ENCODE measurements around the gene GPC5. TPM values are rescaled to one million over a fixed set of nuclear protein-coding genes. Genes with fewer than 3 reads are reported as not detected.

Gene GPC5
- total and polyA plus RNA-seq, 4 donors = 0.51 to 22.4 (median 2.0) TPM

GRCh38 chr13:91372911-91373310 is 25.5 kb upstream of the GPC5 start:
- 26% methylated on average over 3 of the region's 3 CpGs for WGBS
- Histone ChIP-seq H3K9me3 (ENCODE audit: control insufficient read depth in 4 of 4, low read length in 3 of 4) (no peaks in the 10 kb centered on the region), H3K27me3 (ENCODE audit: control insufficient read depth in 4 of 4, insufficient read depth in 4 of 4, low read length in 3 of 4) (no peaks in the 10 kb centered on the region), H3K4me1 (ENCODE audit: control insufficient read depth in 4 of 4, insufficient read depth in 4 of 4, low read length in 3 of 4) (peaks cover 0 to 28% (median 13%) of the 10 kb centered on the region in 4 donors), H3K27ac (ENCODE audit: low read depth in 1 of 2, low read length in 2 of 2) (peak overlapping the region; percentile 62 to 78), H3K9ac (ENCODE audit: low read depth in 1 of 2, low read length in 2 of 2) (no peak overlapping the region), H3K36me3 (ENCODE audit: control insufficient read depth in 4 of 4, insufficient read depth in 3 of 4, low read depth in 1 of 4, low read length in 3 of 4) (no peaks in the 10 kb centered on the region), H3K4me3 (ENCODE audit: low read depth in 1 of 3, low read length in 3 of 3) (no peak overlapping the region)
- TF ChIP-seq SP1 (IDR thresholded peaks at IDR 0.05) (peak; percentile 98), RXRA (IDR thresholded peaks at IDR 0.05) (peak; percentile 84 to 86), FOXA1 (IDR thresholded peaks at IDR 0.05) (peak; percentile 89), TAF1 (conservative IDR thresholded peaks at IDR 0.05) (peak; percentile 88), FOXA2 (IDR thresholded peaks at IDR 0.05) (peak; percentile 57), MAX (IDR thresholded peaks at IDR 0.05) (peak; percentile 83), YY1 (IDR thresholded peaks at IDR 0.05) (peak; percentile 97), ATF3 (IDR thresholded peaks at IDR 0.05) (peak; percentile 49), RAD21 (IDR thresholded peaks at IDR 0.05) (peak; percentile 28 to 57), REST (IDR thresholded peaks at IDR 0.05) (no peak), ZBTB33 (IDR thresholded peaks at IDR 0.05) (peak; percentile 65), HNF4A (conservative IDR thresholded peaks at IDR 0.05) (peak; percentile 96 to 98), NR2F2 (IDR thresholded peaks at IDR 0.05) (no peak), CTCF (IDR thresholded peaks at IDR 0.05; ENCODE audit: low read depth, low read length, missing input control) (no peak), EGR1 (IDR thresholded peaks at IDR 0.05; ENCODE audit: low read depth in 2 of 2) (peak in 1 of 2 donors; percentile 57), HNF4G (IDR thresholded peaks at IDR 0.05) (peak; percentile 88), GABPA (IDR thresholded peaks at IDR 0.05 in 1 of 2, conservative IDR thresholded peaks at IDR 0.05 in 1 of 2) (peak in 1 of 2 donors; percentile 58), JUND (IDR thresholded peaks at IDR 0.05) (peak; percentile 72 to 83)
- DNase-seq (ENCODE audit: low spot score) = no peak
